ENCODE measurements around the gene TAAR8. TPM values are rescaled to one million over a fixed set of nuclear protein-coding genes. Genes with fewer than 3 reads are reported as not detected.

TAAR8 gene
- total and polyA plus RNA-seq, 4 donors: not detected

- no peak for TF ChIP-seq CTCF (IDR thresholded peaks at IDR 0.05; ENCODE audit: control extremely low read depth, extremely low read depth)
- 24 to 30% methylated on average over 3 of the region's 3 CpGs for WGBS, 2 donors
- Histone ChIP-seq H3K36me3 (ENCODE audit: control insufficient read depth in 4 of 4, insufficient read depth in 4 of 4, low read length in 4 of 4) (no peaks in the 10 kb centered on the region), H3K4me1 (ENCODE audit: control insufficient read depth in 5 of 5, insufficient read depth in 5 of 5, low read length in 5 of 5) (peaks cover 0 to 28% (median 7%) of the 10 kb centered on the region in 5 donors), H3K27me3 (ENCODE audit: control insufficient read depth in 3 of 3, insufficient read depth in 3 of 3, low read length in 2 of 3) (no peaks in the 10 kb centered on the region), H3K27ac (ENCODE audit: low read depth in 1 of 2, low read length in 1 of 2) (no peak overlapping the region), H3K9ac (ENCODE audit: insufficient read depth in 1 of 2, low read length in 2 of 2) (no peak overlapping the region), H3K9me3 (ENCODE audit: control insufficient read depth in 4 of 4, insufficient read depth in 3 of 4, low read length in 3 of 4) (no peaks in the 10 kb centered on the region), H3K4me3 (no peak overlapping the region)
- ATAC-seq (ENCODE audit: insufficient read depth, low FRiP score) (no peak), DNase-seq (peak in 2 of 3 donors; percentile 11 to 16)
Observed at GRCh38 chr6:132513831-132514545, 38.5 kb upstream of the TAAR8 start.

- Histone ChIP-seq H3K9ac (ENCODE audit: insufficient read depth in 1 of 2, low read length in 2 of 2) (no peak overlapping the region), H3K4me3 (no peak overlapping the region), H3K9me3 (ENCODE audit: control insufficient read depth in 4 of 4, insufficient read depth in 3 of 4, low read length in 3 of 4) (no peaks in the 10 kb centered on the region), H3K36me3 (ENCODE audit: control insufficient read depth in 4 of 4, insufficient read depth in 4 of 4, low read length in 4 of 4) (no peaks in the 10 kb centered on the region), H3K27me3 (ENCODE audit: control insufficient read depth in 3 of 3, insufficient read depth in 3 of 3, low read length in 2 of 3) (no peaks in the 10 kb centered on the region), H3K4me1 (ENCODE audit: control insufficient read depth in 5 of 5, insufficient read depth in 5 of 5, low read length in 5 of 5) (peaks cover 0 to 28% (median 7%) of the 10 kb centered on the region in 5 donors), H3K27ac (ENCODE audit: low read depth in 1 of 2, low read length in 1 of 2) (no peak overlapping the region)
- ATAC-seq (ENCODE audit: insufficient read depth, low FRiP score) (no peak), DNase-seq (no peak)
- no peak for TF ChIP-seq CTCF (IDR thresholded peaks at IDR 0.05; ENCODE audit: control extremely low read depth, extremely low read depth)
- WGBS, 2 donors: 68 to 90% methylated on average over 2 of the region's 2 CpGs
Observed at GRCh38 chr6:132515386-132515785, 37.1 kb upstream of the TAAR8 start.

DNA sequence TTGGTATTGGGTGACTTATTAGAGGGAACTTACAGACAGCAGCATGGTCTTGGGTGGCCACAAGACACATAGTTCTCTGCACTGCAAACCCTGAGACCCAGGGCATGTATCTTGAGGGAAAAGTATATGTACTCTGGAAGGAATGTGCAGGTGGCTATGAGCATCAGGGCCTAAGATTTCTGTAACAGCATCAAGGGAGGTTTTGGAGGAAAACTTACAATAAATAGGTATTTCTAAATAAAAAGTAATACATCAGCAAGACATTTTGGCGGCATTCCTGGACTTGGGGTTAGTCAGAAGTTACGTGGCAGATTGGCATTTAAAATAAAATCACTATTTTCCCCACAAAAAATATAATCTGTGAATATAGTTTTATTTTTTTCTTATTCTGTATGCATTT, 31.5 kb upstream of the TAAR8 start:
- H3K4me1 ChIP-seq (ENCODE audit: control insufficient read depth in 5 of 5, insufficient read depth in 5 of 5, low read length in 5 of 5): no peaks in the 10 kb centered on the region
- H3K9ac ChIP-seq (ENCODE audit: insufficient read depth in 1 of 2, low read length in 2 of 2): no peak overlapping the region

More for the DNA sequence above, 31.5 kb upstream of the TAAR8 start:
- H3K27ac ChIP-seq (ENCODE audit: low read depth in 1 of 2, low read length in 1 of 2): no peak overlapping the region
- H3K9me3 ChIP-seq (ENCODE audit: control insufficient read depth in 4 of 4, insufficient read depth in 3 of 4, low read length in 3 of 4): no peaks in the 10 kb centered on the region
- ATAC-seq (ENCODE audit: insufficient read depth, low FRiP score) (no peak), DNase-seq (no peak)
- no peaks in the 10 kb centered on the region for H3K36me3 ChIP-seq (ENCODE audit: control insufficient read depth in 4 of 4, insufficient read depth in 4 of 4, low read length in 4 of 4)
- no peaks in the 10 kb centered on the region for H3K27me3 ChIP-seq (ENCODE audit: control insufficient read depth in 3 of 3, insufficient read depth in 3 of 3, low read length in 2 of 3)
- TF ChIP-seq CTCF (IDR thresholded peaks at IDR 0.05; ENCODE audit: control extremely low read depth, extremely low read depth): no peak
- WGBS, 2 donors: 48 to 78% methylated on average over 2 of the region's 2 CpGs
- no peak overlapping the region for H3K4me3 ChIP-seq
